Erythroblast (primary cell): ENCODE measurements around the gene MAGEB3.

Experiments used
- GATA1 ChIP-seq: IDR thresholded peaks from 2 replicates; pipeline ENCODE4 v1.6.1; 2011; ENCODE audit warnings: low read depth, mild to moderate bottlenecking, control low read depth, low read length, moderate library complexity
- POLR2A ChIP-seq: IDR thresholded peaks from 2 replicates; pipeline ENCODE4 v1.6.1; 2011; ENCODE audit warnings: mild to moderate bottlenecking, low read length

DNA sequence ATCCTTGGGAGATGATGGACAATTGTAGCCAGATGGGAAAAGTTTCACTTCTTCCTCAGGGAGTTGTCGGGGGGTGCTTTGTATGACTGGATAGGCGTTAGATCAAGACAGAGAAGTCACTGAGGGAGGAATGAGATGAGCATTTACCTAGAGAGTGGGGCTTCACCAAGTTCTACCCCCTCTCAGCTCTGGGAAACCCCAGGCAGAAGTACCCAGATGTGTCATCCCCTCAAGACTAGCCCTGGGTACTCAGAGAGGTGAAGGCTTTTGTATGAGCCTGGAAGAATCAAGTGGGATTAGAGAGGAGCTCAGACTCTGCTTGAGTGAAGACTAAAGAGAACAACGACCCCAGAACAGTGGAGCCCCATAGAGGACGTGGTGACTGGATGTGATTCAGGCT lies 18.4 kb downstream of the MAGEB3 start:
- no peak for TF ChIP-seq POLR2A
- no peak for TF ChIP-seq GATA1
